HG03039 (cell line): ENCODE data around the gene DCTN5.

ENCODE experiments used
- ATAC-seq: cut with Tn5 transposase; IDR thresholded peaks from one replicate; pipeline ENCODE4 v1.9.1; 2021; ENCODE audit warnings: mild to moderate bottlenecking, moderate library complexity; ENCODE audit not compliant: unreplicated experiment

DCTN5 gene

DNA sequence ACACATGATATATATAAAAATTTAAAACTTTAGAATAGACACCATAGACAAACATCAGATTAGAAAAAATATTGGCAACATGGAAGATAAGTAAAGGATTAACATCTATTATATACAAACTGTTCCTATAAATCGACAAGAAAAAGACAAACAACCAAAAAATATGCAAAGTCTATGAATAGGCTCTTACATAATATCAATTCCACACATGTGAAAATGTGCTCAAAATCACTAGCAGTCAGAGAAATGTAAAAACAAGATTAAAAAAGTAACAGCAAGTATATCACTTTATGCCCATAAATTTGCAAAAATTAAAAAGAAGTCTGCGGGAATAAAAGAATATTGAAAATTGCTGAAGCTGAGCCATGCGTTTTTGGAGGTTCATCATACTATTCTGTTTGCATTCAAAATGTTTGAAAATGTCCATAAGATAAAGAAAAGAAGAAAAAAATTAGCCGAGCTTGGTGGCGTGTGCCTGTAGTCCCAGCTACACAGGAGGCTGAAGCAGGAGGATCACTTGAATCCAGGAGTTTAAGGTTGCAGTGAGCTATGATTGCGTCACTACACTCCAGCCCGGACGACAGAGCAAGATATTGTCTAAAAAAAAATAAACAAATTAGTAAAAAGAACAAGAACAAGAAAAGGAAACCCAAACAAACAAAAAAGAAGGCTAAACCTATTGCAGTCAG is 83.0 kb downstream of the DCTN5 start:
- ATAC-seq = no peak

DNA sequence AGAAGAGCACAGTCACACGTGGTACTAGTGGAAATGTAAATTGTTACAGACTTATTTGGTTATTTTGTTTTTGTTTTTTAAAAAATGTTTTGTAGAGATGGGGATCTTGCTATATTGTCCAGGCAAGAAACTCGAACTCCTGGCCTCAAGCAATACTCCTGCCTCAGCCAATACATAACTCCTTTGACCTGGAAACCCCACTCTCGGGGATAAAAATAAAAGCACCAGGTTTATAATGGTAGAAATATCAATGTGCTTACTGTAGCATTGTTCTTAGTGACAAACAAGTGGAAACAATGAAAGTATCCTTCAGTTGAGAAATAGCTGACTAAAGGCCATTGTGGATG is 83.5 kb downstream of the DCTN5 start:
- ATAC-seq = no peak

DNA sequence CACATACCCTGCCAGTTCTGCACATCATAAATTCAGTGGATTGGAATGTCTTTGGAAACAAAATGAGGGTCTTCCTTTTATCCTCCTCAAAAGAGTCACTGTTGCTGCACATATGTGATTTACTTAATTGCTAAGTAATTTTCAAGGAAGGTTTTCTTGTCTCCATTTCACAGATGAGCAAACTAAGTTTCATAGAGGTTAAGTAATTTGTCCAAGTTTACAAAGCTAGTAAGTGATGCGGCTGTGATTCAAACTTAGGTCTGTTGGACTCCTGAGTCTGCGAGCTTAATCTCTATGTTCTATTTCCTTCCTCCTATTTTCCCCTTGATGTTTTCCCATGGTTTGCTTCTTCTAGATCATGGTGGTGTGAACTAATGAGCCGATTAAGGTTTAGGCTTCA is 85.4 kb downstream of the DCTN5 start:
- no peak for ATAC-seq
